ENCODE measurements around the gene NXNL2. TPM values are rescaled to one million over a fixed set of nuclear protein-coding genes. Genes with fewer than 3 reads are reported as not detected.

Gene NXNL2
- total RNA-seq, 2 donors from 2014 or later: not detected

DNA sequence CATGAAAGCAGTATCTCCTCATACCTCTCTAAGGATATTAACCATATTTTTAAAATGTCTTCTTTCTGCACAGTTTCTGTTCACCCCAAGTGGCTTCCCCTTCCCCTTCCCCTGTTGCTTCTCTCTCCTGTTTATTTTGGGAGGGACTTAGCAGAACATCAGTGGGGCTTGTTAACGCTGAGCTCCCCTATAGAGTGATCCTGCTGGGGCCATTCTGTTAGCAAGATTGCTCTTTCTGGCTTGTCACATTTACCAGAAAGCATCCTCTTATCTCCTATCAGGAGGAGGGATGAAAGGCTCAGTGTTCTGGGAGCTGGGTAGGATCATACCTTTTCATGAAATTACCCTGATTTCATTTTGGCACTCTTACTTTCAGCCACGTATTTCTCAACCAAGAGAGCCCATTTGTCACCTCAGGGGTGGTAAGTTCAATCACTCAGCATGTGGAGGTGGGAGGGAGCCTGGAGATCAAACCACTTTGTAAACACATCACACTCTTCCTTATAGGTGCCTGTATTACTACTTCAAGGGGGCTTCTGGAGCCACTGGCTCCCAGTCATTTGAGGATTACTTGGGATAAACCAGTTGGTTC, 16.7 kb downstream of the NXNL2 start:
- TF ChIP-seq, protein P1, sequence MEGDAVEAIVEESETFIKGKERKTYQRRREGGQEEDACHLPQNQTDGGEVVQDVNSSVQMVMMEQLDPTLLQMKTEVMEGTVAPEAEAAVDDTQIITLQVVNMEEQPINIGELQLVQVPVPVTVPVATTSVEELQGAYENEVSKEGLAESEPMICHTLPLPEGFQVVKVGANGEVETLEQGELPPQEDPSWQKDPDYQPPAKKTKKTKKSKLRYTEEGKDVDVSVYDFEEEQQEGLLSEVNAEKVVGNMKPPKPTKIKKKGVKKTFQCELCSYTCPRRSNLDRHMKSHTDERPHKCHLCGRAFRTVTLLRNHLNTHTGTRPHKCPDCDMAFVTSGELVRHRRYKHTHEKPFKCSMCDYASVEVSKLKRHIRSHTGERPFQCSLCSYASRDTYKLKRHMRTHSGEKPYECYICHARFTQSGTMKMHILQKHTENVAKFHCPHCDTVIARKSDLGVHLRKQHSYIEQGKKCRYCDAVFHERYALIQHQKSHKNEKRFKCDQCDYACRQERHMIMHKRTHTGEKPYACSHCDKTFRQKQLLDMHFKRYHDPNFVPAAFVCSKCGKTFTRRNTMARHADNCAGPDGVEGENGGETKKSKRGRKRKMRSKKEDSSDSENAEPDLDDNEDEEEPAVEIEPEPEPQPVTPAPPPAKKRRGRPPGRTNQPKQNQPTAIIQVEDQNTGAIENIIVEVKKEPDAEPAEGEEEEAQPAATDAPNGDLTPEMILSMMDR (conservative IDR thresholded peaks at IDR 0.05): no peak
- H3K4me1 Mint-ChIP-seq: peaks cover 24% of the 10 kb centered on the region
- Histone ChIP-seq H3K4me3 (ENCODE audit: low read length) (no peak overlapping the region), H3K9ac (ENCODE audit: extremely low read depth, low read length, poor library complexity, severe bottlenecking) (no peak overlapping the region), H3K27ac (ENCODE audit: low read depth, low read length) (no peak overlapping the region), H3K9me3 (ENCODE audit: control insufficient read depth, low read length) (peaks cover 9% of the 10 kb centered on the region), H3K4me1 (ENCODE audit: control insufficient read depth, insufficient read depth, low read length) (no peaks in the 10 kb centered on the region), H3K36me3 (ENCODE audit: control insufficient read depth, insufficient read depth, low read length) (no peaks in the 10 kb centered on the region), H3K27me3 (ENCODE audit: control insufficient read depth, insufficient read depth, low read length, poor library complexity, severe bottlenecking) (peaks cover 92% of the 10 kb centered on the region)
- DNase-seq: peak; percentile 80
- H3K27ac Mint-ChIP-seq: no peak overlapping the region
- H3K27me3 Mint-ChIP-seq (ENCODE audit: insufficient read depth): peaks cover 98% of the 10 kb centered on the region
- no peaks in the 10 kb centered on the region for H3K36me3 Mint-ChIP-seq (ENCODE audit: low read depth)
- H3K4me3 Mint-ChIP-seq: no peak overlapping the region
- 0 to 40% methylated on average over 1 of the region's 2 CpGs for WGBS, 2 experiments (ENCODE audit: insufficient coverage in 1 of 2, insufficient read length in 1 of 2)
- H3K9me3 Mint-ChIP-seq: peaks cover 13% of the 10 kb centered on the region

DNA sequence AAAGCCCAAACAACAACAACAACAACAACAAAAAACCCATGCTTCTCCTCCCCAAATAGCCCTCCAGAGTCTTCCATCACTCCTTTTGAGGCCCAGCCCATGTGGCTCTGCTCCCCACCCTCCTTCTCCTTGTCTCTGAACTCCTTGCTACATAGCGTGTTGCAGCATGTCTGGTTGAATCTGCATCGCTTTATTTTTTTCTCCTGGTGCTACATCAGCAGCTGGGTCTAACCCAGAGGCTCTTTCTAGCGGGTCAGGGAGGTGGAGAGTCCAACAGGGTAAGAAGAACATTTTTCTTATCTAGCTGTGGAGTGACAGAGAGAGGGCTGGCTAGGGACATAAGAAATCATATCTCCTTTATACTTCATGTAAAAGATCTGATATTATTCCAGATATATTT, 18.4 kb downstream of the NXNL2 start:
- H3K4me3 ChIP-seq (ENCODE audit: low read length): no peak overlapping the region
- Mint-ChIP-seq H3K27me3 (ENCODE audit: insufficient read depth) (peaks cover 99% of the 10 kb centered on the region), H3K27ac (no peak overlapping the region), H3K36me3 (ENCODE audit: low read depth) (no peaks in the 10 kb centered on the region), H3K9me3 (peaks cover 13% of the 10 kb centered on the region), H3K4me1 (peaks cover 24% of the 10 kb centered on the region), H3K4me3 (no peak overlapping the region)
- WGBS, 2 experiments (ENCODE audit: insufficient coverage in 1 of 2, insufficient read length in 1 of 2): 91 to 100% methylated on average over 2 to 3 of the region's 3 CpGs
- H3K27ac ChIP-seq (ENCODE audit: low read depth, low read length): no peak overlapping the region
- H3K36me3 ChIP-seq (ENCODE audit: control insufficient read depth, insufficient read depth, low read length): no peaks in the 10 kb centered on the region
- TF ChIP-seq, protein P1 (conservative IDR thresholded peaks at IDR 0.05): no peak
- no peak overlapping the region for H3K9ac ChIP-seq (ENCODE audit: extremely low read depth, low read length, poor library complexity, severe bottlenecking)
- peaks cover 9% of the 10 kb centered on the region for H3K9me3 ChIP-seq (ENCODE audit: control insufficient read depth, low read length)
- DNase-seq: no peak
- no peaks in the 10 kb centered on the region for H3K4me1 ChIP-seq (ENCODE audit: control insufficient read depth, insufficient read depth, low read length)
- H3K27me3 ChIP-seq (ENCODE audit: control insufficient read depth, insufficient read depth, low read length, poor library complexity, severe bottlenecking): peaks cover 96% of the 10 kb centered on the region

DNA sequence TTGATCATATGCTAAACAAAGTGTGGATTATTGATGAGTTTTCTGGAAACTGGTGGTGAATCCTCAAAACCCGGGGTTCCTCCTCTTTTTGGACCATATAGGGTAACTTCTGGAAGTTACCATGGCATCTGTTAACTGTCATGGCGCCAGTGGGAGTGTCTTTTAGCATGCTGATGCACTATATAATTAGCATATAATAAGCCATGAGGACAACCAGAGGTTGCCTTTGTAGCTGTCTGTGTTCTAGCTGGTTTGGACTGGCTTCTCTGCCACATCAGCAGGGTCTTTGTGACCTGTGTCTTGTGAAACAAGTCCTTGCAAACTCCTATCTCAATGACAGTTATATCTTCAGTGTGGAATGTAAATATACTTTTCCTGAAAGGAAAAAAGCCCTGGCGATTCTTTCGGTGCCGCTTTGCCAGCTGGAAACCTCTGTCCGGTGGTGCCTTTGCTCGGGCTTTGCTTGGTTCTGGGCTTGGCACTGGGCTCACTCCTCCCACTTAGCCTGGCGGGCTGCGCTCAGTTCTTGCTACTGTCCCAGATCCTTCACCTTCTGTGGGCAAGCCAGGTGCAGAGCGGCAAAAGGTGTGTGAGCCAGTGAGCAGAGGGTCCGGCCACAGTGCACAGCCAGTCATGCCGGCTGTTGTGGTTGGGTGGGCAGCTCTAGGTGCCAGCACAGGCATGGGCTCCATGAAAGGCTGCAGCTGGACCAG, 20.4 kb downstream of the NXNL2 start:
- no peaks in the 10 kb centered on the region for H3K9me3 ChIP-seq (ENCODE audit: control insufficient read depth, low read length)
- no peak for DNase-seq
- WGBS, 2 experiments (ENCODE audit: insufficient coverage in 1 of 2, insufficient read length in 1 of 2): 93 to 96% methylated on average over 4 to 12 of the region's 12 CpGs
- no peaks in the 10 kb centered on the region for H3K9me3 Mint-ChIP-seq
- H3K27ac ChIP-seq (ENCODE audit: low read depth, low read length): no peak overlapping the region
- no peak overlapping the region for H3K27ac Mint-ChIP-seq
- H3K9ac ChIP-seq (ENCODE audit: extremely low read depth, low read length, poor library complexity, severe bottlenecking): no peak overlapping the region
- no peaks in the 10 kb centered on the region for H3K36me3 Mint-ChIP-seq (ENCODE audit: low read depth)
- no peaks in the 10 kb centered on the region for H3K36me3 ChIP-seq (ENCODE audit: control insufficient read depth, insufficient read depth, low read length)
- TF ChIP-seq, protein P1 (conservative IDR thresholded peaks at IDR 0.05): no peak
- H3K4me1 Mint-ChIP-seq: peaks cover 21% of the 10 kb centered on the region
- no peak overlapping the region for H3K4me3 Mint-ChIP-seq
- peaks cover 96% of the 10 kb centered on the region for H3K27me3 ChIP-seq (ENCODE audit: control insufficient read depth, insufficient read depth, low read length, poor library complexity, severe bottlenecking)
- H3K4me1 ChIP-seq (ENCODE audit: control insufficient read depth, insufficient read depth, low read length): no peaks in the 10 kb centered on the region
- H3K27me3 Mint-ChIP-seq (ENCODE audit: insufficient read depth): peaks cover 99% of the 10 kb centered on the region
- H3K4me3 ChIP-seq (ENCODE audit: low read length): no peak overlapping the region
